GM13976 (cell line): ENCODE data around the gene SVOPL.

Experiments used
- DNase-seq: peaks from one replicate; pipeline ENCODE4 v3.0.0; 2012; ENCODE audit warnings: low spot score
- CTCF ChIP-seq: IDR thresholded peaks from 2 replicates; pipeline ENCODE4 v1.5.1; 2012; ENCODE audit warnings: borderline replicate concordance, mild to moderate bottlenecking; ENCODE audit not compliant: insufficient read depth; ENCODE audit errors: extremely low read depth, missing control alignments, control extremely low read depth
- in situ Hi-C: fragments of 300-500 bp; cut with MboI; formaldehyde crosslinking; loops from one replicate; pipeline ENCODE4 v1.12.0; 2022; ENCODE audit warnings: low sequenced_read_pairs, mixed read lengths, inconsistent platforms; ENCODE audit not compliant: unreplicated experiment

Gene SVOPL

GRCh38 chr7:138607216-138608126 is 93.7 kb downstream of the SVOPL start:
- in situ Hi-C loops: no loop called here
- no peak for TF ChIP-seq CTCF
- no peak for DNase-seq

GRCh38 chr7:138606236-138606635 is 94.9 kb downstream of the SVOPL start:
- in situ Hi-C loops: no loop called here

GRCh38 chr7:138603549-138604318 is 97.4 kb downstream of the SVOPL start:
- TF ChIP-seq CTCF: no peak
- DNase-seq: no peak
- in situ Hi-C loops: no loop called here

More at GRCh38 chr7:138606236-138606635, 94.9 kb downstream of the SVOPL start:
- no peak for DNase-seq
- no peak for TF ChIP-seq CTCF

GRCh38 chr7:138602451-138602850 is 98.7 kb downstream of the SVOPL start:
- TF ChIP-seq CTCF: no peak
- no peak for DNase-seq
- in situ Hi-C loops: no loop called here

GRCh38 chr7:138595454-138595853 is 105.7 kb downstream of the SVOPL start:
- no peak for TF ChIP-seq CTCF
- in situ Hi-C loops: no loop called here

GRCh38 chr7:138590154-138590553 is 111.0 kb downstream of the SVOPL start:
- DNase-seq: no peak
- no peak for TF ChIP-seq CTCF
- in situ Hi-C loops: no loop called here

More at GRCh38 chr7:138595454-138595853, 105.7 kb downstream of the SVOPL start:
- DNase-seq: no peak
